ENCODE results near the gene SEPTIN5. TPM values are rescaled to one million over a fixed set of nuclear protein-coding genes. Genes with fewer than 3 reads are reported as not detected.

Gene SEPTIN5
- total RNA-seq, 1 experiment from 2014 or later, result 50.4 TPM

GRCh38 chr22:19727310-19728150 lies 13.2 kb downstream of the SEPTIN5 start:
- no TSS peak for BruUV-seq (replicated peaks)
- CTCF ChIA-PET, result no interaction called here
- H3K27me3 ChIP-seq (replicated peaks; ENCODE audit: insufficient read depth, low read depth, low read length, poor library complexity), result no peaks in the 10 kb centered on the region
- H3K27ac ChIP-seq (ENCODE audit: low read depth, low read length, poor library complexity, severe bottlenecking), result no peak overlapping the region
- H3K9me3 ChIP-seq (ENCODE audit: low read depth, low read length, poor library complexity, severe bottlenecking), result no peaks in the 10 kb centered on the region
- no peaks in the 10 kb centered on the region for H3K4me1 ChIP-seq (ENCODE audit: insufficient read depth, low read length, poor library complexity, severe bottlenecking)
- peaks cover 3% of the 10 kb centered on the region for H3K36me3 ChIP-seq (ENCODE audit: insufficient read depth, low read length, poor library complexity, severe bottlenecking)
- intact Hi-C loops (cut with micrococcal nuclease; ENCODE audit: unreplicated experiment), result no loop called here
- TF ChIP-seq EZH2 (IDR thresholded peaks at IDR 0.05; ENCODE audit: borderline replicate concordance, low read depth, low read length, poor library complexity, severe bottlenecking) (no peak), CTCF (conservative IDR thresholded peaks at IDR 0.05; ENCODE audit: low read depth, low read length) (no peak)
- no peak for DNase-seq (ENCODE audit: low spot score)
- no peak overlapping the region for H3K4me3 ChIP-seq (ENCODE audit: low read depth, low read length, poor library complexity, severe bottlenecking)
- POLR2A ChIA-PET (ENCODE audit: low non-redundant PET), result no interaction called here

DNA sequence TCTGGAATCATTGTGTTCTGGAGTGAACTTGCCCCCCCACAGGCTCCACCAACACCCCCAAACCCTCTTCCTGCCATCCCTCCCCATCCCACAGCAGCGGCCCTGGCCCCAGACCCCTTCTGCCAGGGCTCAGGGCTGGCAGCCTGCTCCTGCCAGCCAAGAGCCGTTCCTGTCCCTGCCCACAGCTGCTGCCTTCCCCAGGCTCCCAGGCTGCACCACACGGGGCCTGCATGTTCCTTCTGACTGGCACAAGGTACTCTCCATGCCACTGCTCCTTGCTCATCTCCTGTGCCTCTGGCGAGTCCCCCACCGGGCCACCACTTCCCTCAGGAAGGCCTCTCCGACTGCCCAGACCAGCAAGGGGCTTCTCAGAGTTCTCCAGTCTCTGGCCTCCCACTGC lies 14.0 kb downstream of the SEPTIN5 start:
- Histone ChIP-seq H3K4me3 (ENCODE audit: low read depth, low read length, poor library complexity, severe bottlenecking) (no peak overlapping the region), H3K4me1 (ENCODE audit: insufficient read depth, low read length, poor library complexity, severe bottlenecking) (no peaks in the 10 kb centered on the region), H3K27me3 (replicated peaks; ENCODE audit: insufficient read depth, low read depth, low read length, poor library complexity) (no peaks in the 10 kb centered on the region), H3K27ac (ENCODE audit: low read depth, low read length, poor library complexity, severe bottlenecking) (no peak overlapping the region), H3K9me3 (ENCODE audit: low read depth, low read length, poor library complexity, severe bottlenecking) (no peaks in the 10 kb centered on the region), H3K36me3 (ENCODE audit: insufficient read depth, low read length, poor library complexity, severe bottlenecking) (no peaks in the 10 kb centered on the region)
- BruUV-seq (replicated peaks), result no TSS peak
- CTCF ChIA-PET, result interaction anchor here (3.8 kb wide), 1 partner anchor 184 kb away, joined by 79 read pairs; no protein-coding TSS in a partner anchor
- intact Hi-C loops (cut with micrococcal nuclease; ENCODE audit: unreplicated experiment), result no loop called here
- no peak for TF ChIP-seq CTCF (conservative IDR thresholded peaks at IDR 0.05; ENCODE audit: low read depth, low read length)
- no peak for TF ChIP-seq EZH2 (IDR thresholded peaks at IDR 0.05; ENCODE audit: borderline replicate concordance, low read depth, low read length, poor library complexity, severe bottlenecking)
- POLR2A ChIA-PET (ENCODE audit: low non-redundant PET), result no interaction called here
- DNase-seq (ENCODE audit: low spot score), result no peak

GRCh38 chr22:19728836-19729235 lies 14.5 kb downstream of the SEPTIN5 start:
- no peak for DNase-seq (ENCODE audit: low spot score)
- intact Hi-C loops (cut with micrococcal nuclease; ENCODE audit: unreplicated experiment), result no loop called here
- TF ChIP-seq EZH2 (IDR thresholded peaks at IDR 0.05; ENCODE audit: borderline replicate concordance, low read depth, low read length, poor library complexity, severe bottlenecking), result no peak
- TF ChIP-seq CTCF (conservative IDR thresholded peaks at IDR 0.05; ENCODE audit: low read depth, low read length), result no peak
- Histone ChIP-seq H3K36me3 (ENCODE audit: insufficient read depth, low read length, poor library complexity, severe bottlenecking) (no peaks in the 10 kb centered on the region), H3K4me1 (ENCODE audit: insufficient read depth, low read length, poor library complexity, severe bottlenecking) (no peaks in the 10 kb centered on the region), H3K27me3 (replicated peaks; ENCODE audit: insufficient read depth, low read depth, low read length, poor library complexity) (no peaks in the 10 kb centered on the region), H3K27ac (ENCODE audit: low read depth, low read length, poor library complexity, severe bottlenecking) (no peak overlapping the region), H3K4me3 (ENCODE audit: low read depth, low read length, poor library complexity, severe bottlenecking) (no peak overlapping the region), H3K9me3 (ENCODE audit: low read depth, low read length, poor library complexity, severe bottlenecking) (no peaks in the 10 kb centered on the region)
- no TSS peak for BruUV-seq (replicated peaks)
- CTCF ChIA-PET, result interaction anchor here (3.8 kb wide), 1 partner anchor 183 kb away, joined by 79 read pairs; no protein-coding TSS in a partner anchor
- POLR2A ChIA-PET (ENCODE audit: low non-redundant PET), result no interaction called here

Data from A673 (cell line).